ENCODE results near the gene CLNK. TPM values are rescaled to one million over a fixed set of nuclear protein-coding genes. Genes with fewer than 3 reads are reported as not detected.
A peak's percentile ranks its signal among the peaks of the same experiment; 100 is the strongest.

The CLNK gene
- polyA plus RNA-seq, 1 donor from 2014 or later = 2.6 TPM

DNA sequence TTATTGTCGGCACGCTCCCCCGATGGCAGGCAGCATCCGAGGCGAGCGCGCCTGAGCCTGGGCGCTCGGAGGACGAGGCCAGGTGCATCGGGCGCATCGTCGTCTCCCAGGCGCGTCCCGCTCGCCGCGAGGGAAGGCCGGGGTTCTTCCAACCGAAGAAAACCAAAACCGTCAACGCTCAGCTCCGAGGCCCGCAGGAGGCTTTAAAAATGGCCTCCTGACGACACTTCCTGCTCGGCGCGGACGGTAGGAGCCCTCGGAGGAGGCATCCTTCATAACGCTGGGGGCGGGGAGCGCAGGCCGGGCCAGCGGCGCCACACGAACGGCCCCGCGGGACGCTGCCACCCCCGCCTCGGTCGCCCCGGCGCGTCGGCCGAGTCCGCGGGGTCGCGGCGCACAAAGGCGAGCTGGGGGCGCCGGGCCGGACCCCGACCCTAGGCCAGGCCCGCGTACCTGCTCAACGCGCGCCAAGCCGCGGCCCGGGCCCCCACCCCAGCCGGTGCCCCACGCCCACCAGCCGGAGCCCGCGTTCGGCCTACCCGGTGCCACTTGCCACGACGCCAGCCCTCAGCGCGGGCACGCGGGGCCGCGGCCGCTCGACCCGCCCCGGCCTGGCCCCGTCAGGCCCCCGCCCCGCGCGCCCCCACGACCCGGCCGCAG is 227.8 kb downstream of the CLNK start:
- Mint-ChIP-seq H3K9me3 (no peaks in the 10 kb centered on the region), H3K4me1 (peaks cover 10 to 22% (median 21%) of the 10 kb centered on the region in 3 donors), H3K36me3 (peaks cover 4% of the 10 kb centered on the region), H3K27ac (peak overlapping the region; percentile 57 to 97 (median 90)), H3K4me3 (peak overlapping the region; percentile 88 to 97 (median 94)), H3K27me3 (peaks cover 8% of the 10 kb centered on the region)

DNA sequence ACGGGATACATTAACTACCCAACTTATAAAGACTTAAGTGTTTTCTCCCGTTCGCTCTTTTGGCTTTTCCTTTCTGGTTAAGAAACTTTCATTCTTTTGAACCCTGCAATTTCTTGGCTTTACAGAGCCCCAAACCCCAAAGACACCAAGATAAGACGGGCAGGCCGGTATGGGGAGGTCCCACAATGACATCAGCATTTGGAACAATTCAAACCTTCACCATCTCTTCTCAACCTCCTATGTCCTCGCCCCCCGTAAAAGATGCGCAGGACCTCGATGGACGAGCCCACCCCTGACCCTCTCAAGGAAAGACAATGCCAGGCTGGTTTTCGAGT is 228.3 kb downstream of the CLNK start:
- Mint-ChIP-seq H3K4me3 (peak overlapping the region; percentile 88 to 97 (median 94)), H3K27me3 (peaks cover 8% of the 10 kb centered on the region), H3K9me3 (no peaks in the 10 kb centered on the region), H3K27ac (peak overlapping the region; percentile 57 to 97 (median 90)), H3K4me1 (peaks cover 10 to 21% (median 19%) of the 10 kb centered on the region in 3 donors), H3K36me3 (peaks cover 4% of the 10 kb centered on the region)

GRCh38 chr4:10455133-10455532 is 229.4 kb downstream of the CLNK start:
- H3K36me3 Mint-ChIP-seq = peaks cover 9% of the 10 kb centered on the region
- H3K4me1 Mint-ChIP-seq = peaks cover 5 to 19% (median 18%) of the 10 kb centered on the region in 3 donors
- H3K9me3 Mint-ChIP-seq = no peaks in the 10 kb centered on the region
- H3K27ac Mint-ChIP-seq = no peak overlapping the region
- H3K27me3 Mint-ChIP-seq = peaks cover 4% of the 10 kb centered on the region
- H3K4me3 Mint-ChIP-seq = peak overlapping the region in 3 of 4 donors; percentile 27 to 97 (median 95)

DNA sequence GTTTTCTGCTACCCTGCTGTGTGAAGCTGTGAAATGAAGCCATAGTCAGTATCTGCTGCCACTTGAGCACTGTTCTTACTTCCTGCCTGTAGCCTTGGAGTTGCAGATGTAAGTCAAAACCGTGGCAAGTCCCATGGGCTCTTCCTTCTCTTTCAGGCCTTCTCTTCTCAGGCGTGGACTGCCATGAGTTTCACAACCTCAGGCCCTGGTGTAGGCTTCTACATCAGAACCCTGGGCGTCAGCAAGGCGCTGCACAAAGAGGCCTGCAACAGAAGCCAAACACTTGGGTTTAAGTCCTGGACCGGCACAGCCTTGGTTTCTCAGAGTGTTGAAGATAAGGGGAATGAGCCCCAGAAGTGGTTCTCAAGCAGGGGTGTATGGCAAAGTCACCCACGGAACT is 229.8 kb downstream of the CLNK start:
- Mint-ChIP-seq H3K27ac (no peak overlapping the region), H3K27me3 (peaks cover 4% of the 10 kb centered on the region), H3K36me3 (peaks cover 12% of the 10 kb centered on the region), H3K9me3 (no peaks in the 10 kb centered on the region), H3K4me3 (peak overlapping the region in 1 of 4 donors; percentile 97), H3K4me1 (peaks cover 5 to 19% (median 18%) of the 10 kb centered on the region in 3 donors)

DNA sequence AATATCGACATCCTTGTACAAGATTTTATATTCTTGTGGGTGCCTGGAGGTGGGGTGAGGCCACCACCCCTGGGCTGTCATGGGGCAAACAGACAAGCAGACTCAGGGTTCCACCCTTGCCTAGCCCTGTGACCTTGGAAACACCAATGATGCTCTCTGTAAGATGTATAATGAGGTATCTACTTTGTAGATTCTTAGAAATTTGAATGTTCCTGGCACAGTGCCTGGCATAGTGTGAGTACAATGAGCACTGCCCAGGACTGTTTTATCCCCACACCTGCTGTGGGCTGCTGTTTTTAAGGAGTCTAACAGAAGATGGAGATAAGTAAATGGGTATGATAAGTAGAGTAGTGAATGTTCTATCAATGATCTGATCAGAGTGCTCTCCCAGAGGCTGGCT is 230.4 kb downstream of the CLNK start:
- H3K4me1 Mint-ChIP-seq = peaks cover 5 to 19% (median 19%) of the 10 kb centered on the region in 3 donors
- peak overlapping the region in 2 of 4 donors; percentile 65 to 97 for H3K4me3 Mint-ChIP-seq
- no peak overlapping the region for H3K27ac Mint-ChIP-seq
- no peaks in the 10 kb centered on the region for H3K9me3 Mint-ChIP-seq
- peaks cover 4% of the 10 kb centered on the region for H3K27me3 Mint-ChIP-seq
- H3K36me3 Mint-ChIP-seq = peaks cover 17% of the 10 kb centered on the region

DNA sequence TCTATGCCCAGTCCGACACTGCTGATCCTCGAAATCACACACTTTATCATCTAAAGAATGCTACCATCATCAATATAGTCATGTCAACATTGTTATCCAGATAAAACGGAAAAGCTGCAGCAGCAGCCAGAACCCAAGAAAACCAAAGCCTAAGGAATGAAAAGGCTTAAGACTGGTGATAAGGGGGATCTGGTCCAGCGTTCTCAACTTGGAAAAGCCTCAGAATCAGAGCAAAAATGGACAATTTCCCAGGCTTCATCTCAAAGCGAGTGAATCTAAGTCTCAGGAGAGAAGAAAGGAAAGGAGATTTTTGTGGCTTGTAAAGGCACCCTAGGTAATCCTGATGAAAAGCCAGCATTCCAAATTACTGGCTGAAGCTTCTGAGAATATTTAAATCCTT is 235.6 kb downstream of the CLNK start:
- no peak overlapping the region for H3K27ac Mint-ChIP-seq
- peaks cover 8 to 16% (median 11%) of the 10 kb centered on the region in 3 donors for H3K9me3 Mint-ChIP-seq
- H3K4me1 Mint-ChIP-seq = peaks cover 0 to 9% (median 8%) of the 10 kb centered on the region in 3 donors
- no peaks in the 10 kb centered on the region for H3K27me3 Mint-ChIP-seq
- H3K4me3 Mint-ChIP-seq = no peak overlapping the region
- H3K36me3 Mint-ChIP-seq = peaks cover 47% of the 10 kb centered on the region

DNA sequence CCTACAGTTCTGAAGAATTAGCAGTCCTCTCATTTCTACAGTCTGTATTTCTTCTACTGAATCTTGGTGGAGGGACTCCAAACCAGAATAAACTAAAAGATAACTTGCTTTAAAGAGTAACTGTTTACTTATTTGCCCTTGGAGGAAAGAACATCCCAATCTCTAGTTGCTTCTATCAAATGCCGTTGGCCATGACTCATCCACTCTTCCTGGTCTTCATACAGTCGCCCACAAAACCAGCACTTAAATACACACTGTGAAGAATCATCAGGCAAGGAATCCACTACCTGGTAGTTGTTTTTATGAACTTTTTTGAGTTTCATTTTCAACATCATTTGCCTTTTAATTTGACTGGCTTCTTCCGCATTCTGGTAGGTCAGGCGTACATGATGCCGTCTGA is 241.6 kb downstream of the CLNK start:
- peaks cover 3 to 5% (median 4%) of the 10 kb centered on the region in 3 donors for H3K4me1 Mint-ChIP-seq
- H3K27me3 Mint-ChIP-seq = no peaks in the 10 kb centered on the region
- no peak overlapping the region for H3K4me3 Mint-ChIP-seq
- peaks cover 34% of the 10 kb centered on the region for H3K36me3 Mint-ChIP-seq
- peaks cover 13 to 23% (median 13%) of the 10 kb centered on the region in 3 donors for H3K9me3 Mint-ChIP-seq
- H3K27ac Mint-ChIP-seq = no peak overlapping the region

DNA sequence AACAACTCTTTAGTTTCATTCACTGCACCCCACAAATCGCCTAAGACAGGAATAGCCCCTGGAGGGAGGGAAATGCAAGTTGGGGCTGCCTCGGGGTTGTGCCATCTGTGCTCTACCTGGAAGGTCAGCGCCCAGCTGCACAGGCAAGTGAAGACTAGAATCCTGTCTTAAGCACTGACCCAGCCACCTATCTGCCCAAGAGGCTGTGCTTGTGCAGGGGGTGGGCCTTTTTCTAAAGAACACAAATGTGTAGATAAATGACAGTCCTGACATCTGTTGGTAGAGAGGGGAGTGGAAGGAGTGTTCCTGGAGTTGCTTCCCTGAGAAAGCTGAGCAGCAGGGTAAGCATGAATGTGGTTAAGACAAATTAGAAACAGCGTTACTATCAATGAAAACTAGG is 243.1 kb downstream of the CLNK start:
- peak overlapping the region in 1 of 3 donors; percentile 53 for H3K27ac Mint-ChIP-seq
- H3K9me3 Mint-ChIP-seq = peaks cover 9 to 16% (median 12%) of the 10 kb centered on the region in 3 donors
- H3K27me3 Mint-ChIP-seq = no peaks in the 10 kb centered on the region
- H3K36me3 Mint-ChIP-seq = peaks cover 25% of the 10 kb centered on the region
- no peak overlapping the region for H3K4me3 Mint-ChIP-seq
- peaks cover 0 to 3% (median 0%) of the 10 kb centered on the region in 3 donors for H3K4me1 Mint-ChIP-seq

DNA sequence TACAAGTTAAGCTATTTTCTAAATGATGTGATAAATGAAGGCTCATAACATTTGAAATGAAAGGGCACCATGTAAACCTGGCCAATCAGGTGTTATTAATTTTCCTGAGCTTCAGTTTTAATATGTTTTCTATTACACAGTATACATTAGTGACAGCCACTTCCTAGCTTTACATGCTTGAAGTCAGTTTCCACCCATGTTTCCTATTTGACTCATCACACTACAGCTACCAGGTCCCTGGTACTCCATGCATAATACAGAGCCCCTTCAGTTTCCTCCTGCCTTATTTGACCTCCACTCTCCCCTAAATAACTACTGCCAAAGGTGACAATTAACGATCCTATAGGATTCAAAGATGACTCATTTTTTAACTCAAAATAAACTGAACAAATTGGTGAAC is 245.6 kb downstream of the CLNK start:
- Mint-ChIP-seq H3K36me3 (peaks cover 13% of the 10 kb centered on the region), H3K4me1 (peaks cover 0 to 3% (median 0%) of the 10 kb centered on the region in 3 donors), H3K27me3 (no peaks in the 10 kb centered on the region), H3K4me3 (no peak overlapping the region), H3K27ac (no peak overlapping the region), H3K9me3 (peaks cover 2 to 15% (median 4%) of the 10 kb centered on the region in 3 donors)

GRCh38 chr4:10437735-10438134 is 246.8 kb downstream of the CLNK start:
- no peak overlapping the region for H3K27ac Mint-ChIP-seq
- H3K4me1 Mint-ChIP-seq = peaks cover 0 to 3% (median 0%) of the 10 kb centered on the region in 3 donors
- no peak overlapping the region for H3K4me3 Mint-ChIP-seq
- H3K9me3 Mint-ChIP-seq = peaks cover 2 to 9% (median 4%) of the 10 kb centered on the region in 3 donors
- peaks cover 11% of the 10 kb centered on the region for H3K36me3 Mint-ChIP-seq
- H3K27me3 Mint-ChIP-seq = no peaks in the 10 kb centered on the region

Other genes with a start within 250 kb of the CLNK start
- 15.6 TPM for gene ZNF518B, start 227.3 kb downstream of the CLNK start, polyA plus RNA-seq

All from IgD-negative memory B cell (primary cell).